ENCODE results near the gene CPT1C. TPM values are rescaled to one million over a fixed set of nuclear protein-coding genes. Genes with fewer than 3 reads are reported as not detected.

Gene CPT1C
- total and polyA plus RNA-seq, 2 of the 8 experiments (the other 6 are each of a cell fraction or from before 2014, with no cell fraction given), result 79.6 to 91.8 TPM

GRCh38 chr19:49761249-49761624 is 70.3 kb downstream of the CPT1C start:
- Histone ChIP-seq H2BK12ac (ENCODE audit: low read depth, low read length) (no peak overlapping the region), H2AK5ac (ENCODE audit: low read depth, low read length) (no peak overlapping the region), H3K23me2 (ENCODE audit: low read depth, low read length) (peaks cover 7% of the 10 kb centered on the region), H4K8ac (ENCODE audit: extremely low read depth, insufficient read depth, low read length) (no peak overlapping the region), H3K9ac (replicated peaks in 1 of 4; ENCODE audit: extremely low read depth in 1 of 4, low read depth in 3 of 4, low read length in 3 of 4) (no peak overlapping the region), H3K56ac (replicated peaks; ENCODE audit: insufficient read length, low read depth, low read length) (no peak overlapping the region), H4K5ac (ENCODE audit: insufficient read length, low read depth, low read length) (no peak overlapping the region), H3K4me3 (ENCODE audit: extremely low read depth in 1 of 4, insufficient read depth in 2 of 4, low read depth in 3 of 4, low read length in 4 of 4) (no peak overlapping the region), H4K20me1 (replicated peaks in 1 of 2; ENCODE audit: control insufficient read depth in 1 of 2, insufficient read depth in 2 of 2, low read length in 2 of 2) (no peaks in the 10 kb centered on the region), H3K9me3 (ENCODE audit: insufficient read depth in 2 of 2, low read depth in 1 of 2, low read length in 1 of 2) (peaks cover 0 to under 1% of the 10 kb centered on the region in 2 experiments; a peak in 1 of 4 replicates), H3K27me3 (replicated peaks in 1 of 4; ENCODE audit: control insufficient read depth in 3 of 4, extremely low read depth in 1 of 4, insufficient read depth in 3 of 4, low read length in 3 of 4) (no peaks in the 10 kb centered on the region), H3K36me3 (ENCODE audit: control insufficient read depth in 2 of 4, insufficient read depth in 4 of 4, low read length in 3 of 4) (no peaks in the 10 kb centered on the region), H3K18ac (ENCODE audit: extremely low read depth, low read length) (no peak overlapping the region), H3K79me2 (ENCODE audit: control insufficient read depth in 1 of 2, insufficient read depth in 2 of 2, low read length in 2 of 2) (no peaks in the 10 kb centered on the region), H3K14ac (ENCODE audit: insufficient read length) (no peak overlapping the region), H3K27ac (ENCODE audit: low read depth, low read length) (no peak overlapping the region), H2BK5ac (ENCODE audit: low read depth, low read length) (no peak overlapping the region), H2BK20ac (ENCODE audit: low read length) (no peak overlapping the region), H3K4me1 (replicated peaks in 1 of 4; ENCODE audit: control insufficient read depth in 3 of 4, insufficient read depth in 4 of 4, low read length in 3 of 4) (peaks cover 0 to 6% (median 3%) of the 10 kb centered on the region in 4 experiments; a peak in 3 of 7 replicates), H2BK15ac (ENCODE audit: low read length) (no peak overlapping the region), H2BK120ac (replicated peaks; ENCODE audit: low read depth, low read length) (no peak overlapping the region), H3K79me1 (ENCODE audit: low read depth, low read length) (no peaks in the 10 kb centered on the region), H3K4ac (replicated peaks; ENCODE audit: insufficient read length, low read depth, low read length) (no peak overlapping the region), H4K91ac (replicated peaks; ENCODE audit: insufficient read length, low read length) (no peak overlapping the region), H2AFZ (ENCODE audit: low read length) (no peak overlapping the region), H3K23ac (ENCODE audit: insufficient read length) (no peak overlapping the region), H3K4me2 (ENCODE audit: insufficient read depth in 1 of 2, low read depth in 2 of 2, low read length in 2 of 2) (no peak overlapping the region)
- FAIRE-seq, result no peak
- CTCF ChIA-PET (ENCODE audit: partially characterized antibody), result interaction anchor here (1.1 to 4.4 kb wide), 3 partner anchors 11 to 77 kb away, joined by 3 to 27 read pairs (median 3); no protein-coding TSS in a partner anchor
- POLR2A ChIA-PET (ENCODE audit: partially characterized antibody), result interaction anchor here (0.5 to 1.2 kb wide), 3 partner anchors 12 to 71 kb away, joined by 3 to 4 read pairs (median 4); partner anchors contain the start of gene ADM5
- DNase-seq (ENCODE audit: low read depth in 1 of 2, low spot score in 2 of 2), result no peak
- TF ChIP-seq BCL11A (IDR thresholded peaks at IDR 0.05; ENCODE audit: low read depth in 2 of 2, low read length in 2 of 2) (no peak), TAF1 (IDR thresholded peaks at IDR 0.05; ENCODE audit: low read depth, low read length) (no peak), BRCA1 (IDR thresholded peaks at IDR 0.05; ENCODE audit: low read depth, low read length) (no peak), GTF2F1 (IDR thresholded peaks at IDR 0.05; ENCODE audit: borderline replicate concordance, low read depth, low read length) (no peak), RNF2 (IDR thresholded peaks at IDR 0.05; ENCODE audit: borderline replicate concordance, low read depth, low read length, missing control alignments, poor library complexity, severe bottlenecking) (no peak), RXRA (IDR thresholded peaks at IDR 0.05; ENCODE audit: insufficient read depth, low read depth, low read length) (no peak), SRF (IDR thresholded peaks at IDR 0.05; ENCODE audit: low read depth, low read length) (no peak)
- WGBS, 2 experiments (ENCODE audit: extremely low coverage in 1 of 2, insufficient coverage in 1 of 2, insufficient read length in 1 of 2, insufficient replicate concordance in 2 of 2, low coverage in 1 of 2, low lambda C conversion rate in 2 of 2, missing lambda C conversion rate in 1 of 2), result 80% methylated on average over 1 of the region's 1 CpG; no CpG with 5 or more reads in 1 of the 2 experiments

Measured in H1 (cell line).